Stimulated activated CD8-positive, alpha-beta memory T cell treated with anti-CD3 and anti-CD28 coated beads, Interleukin-4, amount 100 ng/mL, for 4 hours (primary cell): Measurements from ENCODE around the gene TRIM66.

Experiments
- DNase-seq, 2 donors: peaks; one replicate each; pipeline ENCODE4 v3.0.0-alpha.2; 2020; ENCODE audit warnings: low read depth in 2 of 2, low spot score in 1 of 2

The TRIM66 gene

GRCh38 chr11:8682303-8683114, at the start of gene TRIM66, which contains the start of gene RPL27A:
Gene TRIM66 (minus strand): TSS chr11:8682665. CDS start chr11:8672274, 10,391 bp downstream.
Gene RPL27A (plus strand): TSS chr11:8682792. CDS start chr11:8682814, 22 bp downstream.
- peak; percentile 97 to 99 for DNase-seq

GRCh38 chr11:8731647-8732323, 49.3 kb upstream of the TRIM66 start:
- no peak for DNase-seq

GRCh38 chr11:8730697-8731020, 48.2 kb upstream of the TRIM66 start:
- DNase-seq, result no peak

- no peak for DNase-seq
These were observed 47.6 kb upstream of the TRIM66 start for GRCh38 chr11:8729837-8730696.

- DNase-seq, result no peak
These were observed 46.6 kb upstream of the TRIM66 start for GRCh38 chr11:8729067-8729466.

GRCh38 chr11:8728563-8728962, 46.1 kb upstream of the TRIM66 start:
- no peak for DNase-seq

GRCh38 chr11:8726395-8726794, 43.9 kb upstream of the TRIM66 start:
- DNase-seq, result no peak

GRCh38 chr11:8724682-8725081, 42.2 kb upstream of the TRIM66 start:
- no peak for DNase-seq

- DNase-seq, result no peak
These were observed 41.2 kb upstream of the TRIM66 start for GRCh38 chr11:8723711-8724110.

- no peak for DNase-seq
These were observed 40.3 kb upstream of the TRIM66 start for GRCh38 chr11:8722809-8723208.

- no peak for DNase-seq
These were observed 39.4 kb upstream of the TRIM66 start for GRCh38 chr11:8721609-8722500.

- DNase-seq, result no peak
These were observed 38.6 kb upstream of the TRIM66 start for GRCh38 chr11:8720868-8721608.

GRCh38 chr11:8720352-8720751, 37.9 kb upstream of the TRIM66 start:
- DNase-seq, result no peak

GRCh38 chr11:8719721-8720120, 37.3 kb upstream of the TRIM66 start:
- DNase-seq, result no peak

GRCh38 chr11:8719211-8719649, 36.8 kb upstream of the TRIM66 start:
- DNase-seq, result no peak

- no peak for DNase-seq
These were observed 35.6 kb upstream of the TRIM66 start for GRCh38 chr11:8717876-8718753.

- no peak for DNase-seq
These were observed 35.0 kb upstream of the TRIM66 start for GRCh38 chr11:8717544-8717875.

GRCh38 chr11:8715501-8715900, 33.0 kb upstream of the TRIM66 start:
- DNase-seq, result no peak

- no peak for DNase-seq
These were observed 32.3 kb upstream of the TRIM66 start for GRCh38 chr11:8714622-8715225.
